GM10266 (cell line): ENCODE measurements around the gene TTC14.
"Not testable (repeated sequence)": the region's sequence is repeated elsewhere in the genome, so short reads cannot be mapped to it uniquely, and the experiment has no call there.

Source experiments
- DNase-seq: peaks from one replicate; pipeline ENCODE4 v3.0.0; 2012; ENCODE audit errors: extremely low spot score
- CTCF ChIP-seq: IDR thresholded peaks from 2 replicates; pipeline ENCODE4 v1.5.1; 2012; ENCODE audit warnings: mild to moderate bottlenecking, low read depth; ENCODE audit not compliant: control insufficient read depth, insufficient read depth; ENCODE audit errors: missing control alignments

TTC14 gene

GRCh38 chr3:180612364-180612763 is 10.4 kb downstream of the TTC14 start:
- no peak for TF ChIP-seq CTCF
- no peak for DNase-seq

GRCh38 chr3:180615954-180616353 is 14.0 kb downstream of the TTC14 start:
- no peak for TF ChIP-seq CTCF
- no peak for DNase-seq

- no peak for TF ChIP-seq CTCF
- DNase-seq = no peak
Observed at GRCh38 chr3:180617049-180617448, 15.1 kb downstream of the TTC14 start.

GRCh38 chr3:180618563-180618962 is 16.6 kb downstream of the TTC14 start:
- not testable (repeated sequence) for DNase-seq

- no peak for DNase-seq
- TF ChIP-seq CTCF = no peak
Observed at GRCh38 chr3:180619723-180620122, 17.8 kb downstream of the TTC14 start.

GRCh38 chr3:180624714-180625113 is 22.8 kb downstream of the TTC14 start:
- DNase-seq = no peak
- no peak for TF ChIP-seq CTCF

- TF ChIP-seq CTCF = no peak
- peak; percentile 51 for DNase-seq
Observed at GRCh38 chr3:180626844-180627243, 24.9 kb downstream of the TTC14 start.

GRCh38 chr3:180630371-180630770 is 28.4 kb downstream of the TTC14 start:
- DNase-seq = no peak
- no peak for TF ChIP-seq CTCF
